ENCODE data around the gene MAD1L1.

The MAD1L1 gene

DNA sequence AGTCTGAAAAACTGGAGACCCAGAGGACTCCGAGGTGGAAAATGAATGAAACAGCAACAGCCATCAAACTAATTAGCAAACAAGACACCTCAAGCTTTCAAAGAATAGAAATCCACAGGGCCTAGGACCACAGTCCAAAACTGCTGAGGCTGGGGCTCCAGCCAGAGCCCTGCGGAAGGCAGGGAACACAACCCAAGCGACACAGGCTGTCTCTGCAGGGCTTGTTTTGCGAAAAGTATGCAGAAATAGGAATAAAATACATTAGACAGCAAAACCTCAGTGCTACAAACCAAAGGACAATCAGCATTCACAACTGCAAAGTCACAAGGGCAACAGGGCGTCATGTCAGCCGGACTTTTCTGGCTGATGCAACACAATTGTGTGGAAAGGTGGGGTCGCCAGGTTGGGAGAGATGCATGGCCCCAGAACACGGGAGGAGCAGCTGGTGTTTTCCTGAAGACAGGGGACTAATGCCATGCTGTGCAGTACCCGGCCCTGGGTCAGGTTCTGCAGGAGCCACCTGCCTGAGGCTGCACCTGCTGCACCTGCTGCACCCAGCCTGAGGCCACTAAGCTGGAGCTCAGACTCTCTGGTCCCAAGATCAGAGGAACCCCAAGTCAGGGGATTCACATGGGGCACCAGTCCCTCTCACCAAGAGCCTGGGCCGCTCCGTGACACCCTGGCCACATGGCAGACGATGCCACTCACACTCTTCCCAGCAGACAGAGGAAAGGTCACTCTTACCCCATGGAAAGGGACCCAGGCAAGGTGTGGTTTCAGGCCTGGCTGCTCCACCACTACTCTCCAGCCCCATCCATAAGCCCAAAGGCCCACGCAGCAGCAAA is 74.2 kb downstream of the MAD1L1 start:
- no peak for DNase-seq (ENCODE audit: low read depth in 3 of 3)

DNA sequence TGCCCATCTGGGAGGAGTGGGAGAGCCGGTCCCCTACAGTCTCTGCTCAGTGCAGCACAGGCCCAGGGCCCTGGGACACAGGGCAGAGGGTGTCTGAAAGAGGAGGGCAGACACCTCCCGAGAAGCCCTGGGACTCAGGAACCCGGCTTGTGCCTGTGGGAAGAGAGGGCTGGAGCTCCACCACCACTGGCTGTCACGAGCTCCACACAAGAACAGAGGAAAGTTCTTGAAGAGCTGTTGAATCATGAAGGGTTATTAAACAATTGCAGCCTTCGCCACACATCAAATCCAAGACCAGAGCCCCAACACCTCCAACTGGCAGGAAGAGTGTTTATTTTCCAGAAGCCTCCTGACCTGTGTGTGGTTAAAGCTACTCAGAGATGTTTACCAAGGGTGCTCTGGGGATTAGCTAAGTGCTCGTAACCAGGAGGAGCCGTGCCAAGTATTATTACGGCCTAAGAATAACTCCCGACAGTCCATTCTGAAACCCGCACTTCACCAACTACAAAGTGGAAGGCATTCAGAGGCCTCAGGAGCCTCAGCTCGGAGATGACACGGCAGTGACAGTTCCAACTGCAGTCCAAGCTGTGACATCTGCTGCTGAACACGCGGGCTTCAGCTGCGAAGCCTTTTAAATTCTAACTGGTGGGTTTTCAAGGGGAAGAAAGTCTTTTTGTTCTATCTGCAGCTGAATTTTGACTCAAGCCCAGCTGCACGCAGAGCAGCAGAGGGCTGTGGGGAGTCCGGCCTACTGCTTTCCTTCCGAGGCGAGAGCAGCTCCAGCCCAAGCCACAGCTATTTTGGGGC is 75.1 kb downstream of the MAD1L1 start:
- DNase-seq (ENCODE audit: low read depth in 3 of 3) = no peak

DNA sequence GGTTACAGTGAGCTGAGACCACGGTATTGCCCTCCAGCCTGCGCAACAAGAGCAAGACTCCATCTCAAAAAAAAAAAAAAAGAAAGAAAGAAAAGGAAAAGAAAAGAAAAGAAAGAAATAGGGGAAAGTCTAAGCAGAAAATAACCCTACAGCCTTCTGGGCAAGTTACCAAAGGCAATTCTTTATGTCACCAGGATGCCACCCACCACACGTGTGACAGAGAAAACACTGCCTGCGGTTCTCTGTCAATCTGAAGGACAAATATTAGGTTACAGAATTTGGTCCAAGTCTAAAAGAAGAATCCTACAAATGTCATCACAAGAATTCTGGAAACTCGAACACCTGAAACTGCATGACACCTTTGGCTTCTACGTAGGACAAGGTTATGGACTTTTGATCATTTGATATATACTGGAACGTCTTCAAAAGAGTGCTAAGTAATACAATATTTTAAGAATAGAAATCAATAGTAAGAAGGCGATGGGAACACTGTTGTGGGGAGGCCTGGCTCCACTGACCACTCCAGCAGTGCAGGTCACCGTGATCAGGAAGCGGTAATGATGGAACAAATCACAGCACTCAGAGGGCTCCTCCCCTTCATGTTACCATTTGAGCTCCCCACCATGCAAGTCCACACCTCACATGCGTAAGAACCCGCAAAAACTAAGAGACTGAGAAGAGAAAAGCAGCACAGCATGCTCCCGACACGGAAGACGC is 75.8 kb downstream of the MAD1L1 start:
- no peak for DNase-seq (ENCODE audit: low read depth in 3 of 3)

DNA sequence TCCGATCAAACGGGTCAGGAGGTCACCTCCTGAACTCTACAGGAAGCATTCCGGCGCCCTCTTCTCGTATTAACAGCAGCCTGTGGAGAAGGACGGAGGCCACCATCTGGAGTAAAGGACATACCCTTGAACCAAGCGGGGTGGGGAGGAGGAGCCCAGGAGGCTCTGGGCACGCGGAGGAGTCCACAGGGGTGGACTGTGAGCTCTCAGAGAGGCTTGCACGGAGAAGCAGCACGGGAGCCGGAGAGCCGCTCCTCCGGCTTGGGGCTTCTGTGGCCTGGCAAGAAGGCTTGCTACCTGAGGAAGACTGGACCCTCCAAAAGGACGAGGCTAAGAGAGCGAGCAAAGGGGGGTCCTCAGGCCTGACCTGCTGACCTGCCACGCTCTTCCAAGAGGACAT is 77.9 kb downstream of the MAD1L1 start:
- DNase-seq (ENCODE audit: low read depth in 3 of 3) = no peak

DNA sequence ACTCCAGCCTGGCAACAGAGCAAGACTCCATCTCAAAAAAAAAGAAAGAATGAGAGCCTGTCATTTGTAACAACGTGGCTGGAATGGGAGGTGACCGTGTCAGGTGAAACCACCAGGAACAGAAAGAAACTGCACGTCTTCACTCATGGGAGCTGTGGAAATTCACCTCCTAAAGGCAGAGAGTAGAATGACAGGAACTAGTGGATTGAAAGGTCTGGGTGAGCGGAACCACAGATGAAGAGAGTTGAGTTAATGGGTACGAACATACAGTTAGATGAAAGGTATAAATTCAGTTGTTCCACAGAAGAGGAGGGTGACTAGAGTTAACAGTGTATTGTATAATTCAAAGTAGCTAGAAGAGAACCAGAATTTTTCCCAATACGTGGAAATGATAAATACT is 78.6 kb downstream of the MAD1L1 start:
- DNase-seq (ENCODE audit: low read depth in 3 of 3) = no peak

DNA sequence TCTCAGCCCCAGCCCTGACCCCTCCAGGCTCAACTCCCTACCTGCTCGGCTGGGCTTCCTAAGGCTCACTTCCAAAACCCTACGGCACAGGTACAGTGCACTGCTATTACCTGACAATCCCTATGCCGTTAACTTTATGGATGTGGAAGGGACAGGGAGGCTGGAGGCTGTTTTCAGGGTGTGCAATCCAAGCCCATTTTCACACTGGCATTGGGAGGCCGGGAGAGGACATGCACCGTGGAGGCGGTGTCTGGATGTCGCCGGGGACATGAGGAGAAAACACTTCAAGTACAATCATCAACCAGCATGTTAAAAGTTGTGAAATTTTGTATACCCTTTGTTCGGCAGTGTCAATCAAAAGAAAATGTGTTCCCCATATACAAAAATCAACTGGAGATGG is 80.1 kb downstream of the MAD1L1 start:
- no peak for DNase-seq (ENCODE audit: low read depth in 3 of 3)

DNA sequence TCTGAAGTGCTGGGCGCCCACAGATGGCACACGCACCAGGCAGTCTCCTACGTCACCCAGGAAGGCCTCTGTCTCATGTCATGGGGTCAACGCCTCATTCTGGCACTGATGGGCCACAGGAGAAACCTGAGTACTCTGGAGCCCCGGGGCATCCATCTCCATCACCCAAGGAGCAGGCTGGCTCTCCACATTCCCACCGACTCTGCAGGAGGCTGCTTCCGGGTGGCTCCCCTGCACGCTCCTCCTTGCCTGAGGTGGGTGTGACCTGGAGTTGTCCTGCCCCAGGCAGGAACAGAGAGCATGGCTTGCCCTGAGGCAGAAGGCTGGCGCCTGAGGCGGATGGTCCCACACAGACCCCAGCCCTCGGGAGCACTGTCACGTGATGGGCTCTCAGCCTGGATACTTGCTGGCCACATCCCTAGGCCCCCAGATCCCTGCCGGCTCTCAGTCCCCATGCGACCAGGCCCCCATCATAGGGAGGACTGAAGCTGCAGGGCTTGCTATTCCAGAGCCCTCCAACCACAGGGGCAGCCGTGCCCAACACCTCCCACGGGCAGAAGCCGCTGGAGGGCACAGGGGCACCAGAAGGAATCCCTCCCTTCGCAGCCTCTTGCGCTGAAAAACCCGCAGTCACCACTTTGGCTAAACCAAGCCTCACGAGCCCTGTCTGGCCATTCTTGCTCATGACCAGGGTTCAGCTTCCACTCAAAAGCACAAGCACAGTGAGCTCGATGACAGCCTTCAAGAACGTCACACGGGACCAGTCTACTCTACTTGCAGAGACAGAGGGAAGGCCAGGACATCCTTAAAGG is 80.7 kb downstream of the MAD1L1 start:
- DNase-seq (ENCODE audit: low read depth in 3 of 3) = no peak

DNA sequence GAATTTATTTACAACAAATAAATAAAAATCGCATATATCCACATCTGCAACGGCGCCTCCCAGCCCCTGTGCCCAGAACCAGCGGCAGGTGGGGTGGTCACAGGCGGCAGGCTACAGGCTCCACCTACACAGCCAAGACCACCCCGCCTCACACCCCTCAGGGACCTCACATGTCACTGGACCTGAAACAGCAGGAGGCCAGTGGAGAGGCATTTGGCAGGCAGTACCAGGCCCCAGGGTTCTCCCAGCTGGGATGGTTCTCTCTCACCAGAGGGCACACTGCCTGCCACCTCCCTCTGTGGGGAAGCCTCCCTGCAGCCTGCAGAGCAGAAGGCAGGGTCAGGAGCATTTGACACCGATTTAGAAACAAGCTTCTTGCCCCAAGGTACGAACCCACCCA is 81.5 kb downstream of the MAD1L1 start:
- no peak for DNase-seq (ENCODE audit: low read depth in 3 of 3)

DNA sequence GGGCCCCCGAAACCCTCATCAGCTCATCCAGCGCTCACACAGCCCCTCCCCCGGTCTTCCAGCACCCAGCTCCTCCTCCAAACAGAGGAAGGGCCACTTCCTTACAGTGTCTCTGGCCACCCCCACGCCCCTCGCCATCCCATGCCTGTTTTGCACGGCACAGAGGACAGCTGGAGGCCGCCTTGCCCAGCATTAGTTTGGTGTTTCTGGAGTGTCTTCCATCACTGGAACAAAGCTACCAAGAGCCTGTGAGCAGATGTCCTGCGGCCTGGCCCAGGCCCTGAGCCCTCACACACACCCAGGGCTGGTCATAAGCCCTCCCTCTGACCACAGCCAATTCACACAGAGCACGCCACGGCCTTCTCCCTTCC is 82.3 kb downstream of the MAD1L1 start:
- no peak for DNase-seq (ENCODE audit: low read depth in 3 of 3)

DNA sequence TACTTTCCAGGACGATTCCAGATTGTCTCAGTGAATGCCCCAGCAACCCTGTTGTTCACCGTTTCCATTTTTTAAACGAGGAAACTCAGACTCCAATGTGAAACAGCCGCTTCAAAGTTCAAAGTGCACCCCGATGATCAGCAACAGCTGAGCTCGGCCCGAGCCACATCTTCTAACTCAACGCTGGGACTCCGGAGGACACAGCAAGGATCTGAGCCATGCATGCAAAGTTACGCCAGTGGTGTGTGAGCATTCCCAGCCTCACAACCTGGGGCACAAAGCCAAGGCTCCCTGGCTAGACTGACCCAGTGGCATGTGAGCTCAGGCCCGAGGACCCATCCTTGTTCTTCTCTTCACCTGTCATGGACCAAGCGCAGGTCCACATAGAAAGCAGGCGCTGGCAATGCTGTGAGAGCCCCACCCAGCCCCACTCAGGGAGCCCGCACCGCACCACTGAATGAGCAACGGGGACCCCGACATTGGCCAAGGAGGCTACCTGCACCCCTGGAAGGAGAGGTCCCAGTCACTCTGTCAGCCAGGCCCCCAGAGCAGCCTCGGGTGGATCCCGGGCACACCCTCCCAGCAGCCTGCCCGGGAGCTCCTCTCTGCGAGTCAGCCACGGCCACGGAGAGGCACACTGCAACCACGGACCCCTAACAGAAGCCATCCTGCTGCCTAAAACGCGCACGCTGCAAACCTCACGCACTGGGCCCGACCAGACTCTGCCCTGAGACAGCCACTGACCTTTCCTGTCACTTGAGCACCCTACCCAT is 82.9 kb downstream of the MAD1L1 start:
- no peak for DNase-seq (ENCODE audit: low read depth in 3 of 3)

DNA sequence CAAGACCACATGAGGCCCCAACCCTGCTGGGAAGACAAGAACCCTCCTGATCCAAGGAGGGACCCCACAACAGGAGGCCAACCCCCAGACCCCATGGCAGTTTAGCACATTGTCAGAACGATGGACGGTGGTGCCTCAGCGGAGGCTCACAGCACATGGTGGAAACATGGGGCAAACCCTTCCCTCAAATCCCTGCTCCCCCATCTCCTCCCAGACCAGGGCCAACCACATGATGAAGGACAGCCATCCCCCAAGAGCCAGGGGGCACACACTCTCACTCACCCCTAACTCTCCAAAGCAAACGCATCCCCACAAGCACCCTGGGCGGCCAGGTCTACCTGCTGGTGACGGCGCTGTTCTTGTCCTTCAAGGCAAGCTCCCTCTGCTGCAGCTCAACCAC is 83.9 kb downstream of the MAD1L1 start:
- DNase-seq (ENCODE audit: low read depth in 3 of 3) = no peak

DNA sequence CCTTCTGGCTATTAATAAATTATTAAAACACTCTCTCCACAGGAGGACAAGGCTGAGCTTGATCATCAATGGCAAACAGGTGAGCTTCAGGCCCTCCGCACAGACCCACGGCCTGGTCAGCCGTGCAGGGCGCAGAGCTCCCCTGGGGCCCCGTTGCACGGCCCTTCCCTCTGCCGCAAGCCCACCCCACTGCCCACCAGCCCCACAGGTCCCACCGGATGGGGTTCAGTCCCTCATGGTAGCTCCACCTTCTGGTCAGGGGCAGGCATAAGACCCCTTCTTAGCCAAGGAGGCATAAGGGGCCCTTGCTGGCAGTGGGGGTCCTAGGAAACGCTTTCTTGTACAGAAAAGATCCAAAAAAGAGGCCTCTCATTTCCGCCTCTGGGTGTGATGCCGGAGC is 84.6 kb downstream of the MAD1L1 start:
- DNase-seq (ENCODE audit: low read depth in 3 of 3) = no peak

DNA sequence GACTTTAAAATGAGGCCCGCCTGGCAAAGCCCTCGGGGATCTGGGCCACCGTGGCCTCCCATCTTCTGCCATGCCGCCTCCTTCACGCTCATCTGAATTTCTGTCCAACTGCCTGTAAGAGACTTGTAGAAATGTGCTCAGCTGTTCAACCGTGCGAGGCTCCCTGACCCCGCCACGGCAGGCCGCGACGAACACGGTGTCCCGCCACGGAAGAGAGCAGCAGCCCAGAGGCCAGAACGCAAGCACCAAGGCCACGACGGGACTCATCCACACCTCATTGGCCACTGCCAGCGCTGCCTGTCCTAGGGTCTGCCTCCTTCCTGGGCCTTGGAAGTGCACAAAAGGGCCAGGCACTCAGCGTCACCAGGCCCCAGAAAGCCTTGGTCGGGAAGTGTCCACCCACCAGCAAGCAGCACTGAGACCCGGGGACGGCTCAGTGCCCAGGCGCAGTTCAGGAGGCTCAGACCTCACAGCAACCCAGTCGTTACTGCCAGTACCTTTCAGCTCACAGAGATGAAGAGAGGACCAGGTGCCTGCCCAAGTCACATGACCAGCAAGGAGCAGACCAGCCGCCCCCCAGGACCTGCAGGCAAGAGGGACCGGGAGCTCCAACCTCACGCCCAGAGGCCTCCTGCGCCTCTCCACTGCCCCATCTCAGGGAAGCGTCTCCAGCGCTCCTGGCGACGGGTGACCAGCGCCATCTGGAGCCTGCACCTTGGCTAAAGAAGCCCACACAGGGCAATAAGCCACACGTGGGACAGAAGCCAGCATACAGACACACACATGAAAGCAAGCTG is 85.9 kb downstream of the MAD1L1 start:
- DNase-seq (ENCODE audit: low read depth in 3 of 3) = no peak

DNA sequence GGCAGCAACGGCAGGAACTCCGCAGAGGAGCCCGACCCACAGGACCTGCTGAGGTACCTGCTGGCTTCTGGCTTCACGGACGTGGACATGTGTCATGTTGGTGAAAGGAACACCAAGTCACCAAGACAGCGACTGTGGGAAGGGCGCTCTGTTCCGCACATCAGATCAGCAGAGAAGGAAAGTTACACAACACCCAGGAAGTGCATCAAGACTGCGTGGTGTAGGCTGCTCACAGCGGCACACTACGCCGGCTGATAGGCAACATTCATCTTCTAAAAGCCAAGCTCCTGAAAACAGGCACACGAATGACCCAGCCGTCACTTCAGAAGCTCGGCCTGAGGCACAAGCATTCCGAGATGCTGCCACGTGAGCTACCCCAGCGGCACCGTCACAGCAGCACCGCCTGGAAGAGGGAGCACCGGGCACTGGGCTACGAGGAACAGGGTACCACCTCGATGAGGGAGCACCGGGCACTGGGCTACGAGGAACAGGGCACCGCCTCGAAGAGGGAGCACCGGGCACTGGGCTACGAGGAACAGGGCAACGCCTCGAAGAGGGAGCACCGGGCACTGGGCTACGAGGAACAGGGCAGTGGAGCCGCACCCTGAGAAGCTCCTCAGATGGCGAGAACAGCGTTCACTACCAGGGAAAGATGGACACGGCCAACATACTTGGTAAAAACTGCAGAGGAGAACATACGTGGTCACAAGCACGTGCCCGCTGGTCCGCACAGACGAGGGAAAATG is 86.7 kb downstream of the MAD1L1 start:
- no peak for DNase-seq (ENCODE audit: low read depth in 3 of 3)

DNA sequence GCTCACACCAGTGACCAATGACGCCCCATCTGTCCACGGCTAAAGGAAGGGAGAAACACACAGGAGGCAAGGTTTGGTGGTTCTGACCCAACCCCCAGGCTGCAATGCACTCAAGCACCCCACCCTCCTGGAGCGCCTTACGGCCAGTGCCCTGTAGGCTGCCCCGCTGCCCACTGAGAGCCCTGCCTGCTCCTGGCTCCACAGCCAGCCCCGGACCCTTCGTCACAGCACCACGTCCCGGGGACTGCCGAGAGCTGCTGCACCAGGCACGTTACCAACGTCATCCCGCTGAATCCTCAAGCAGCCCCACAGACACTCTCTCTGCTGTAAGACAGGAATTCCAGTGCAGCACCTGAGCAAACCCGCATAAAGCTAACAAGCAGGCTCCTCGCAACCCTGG is 87.8 kb downstream of the MAD1L1 start:
- DNase-seq (ENCODE audit: low read depth in 3 of 3) = no peak

DNA sequence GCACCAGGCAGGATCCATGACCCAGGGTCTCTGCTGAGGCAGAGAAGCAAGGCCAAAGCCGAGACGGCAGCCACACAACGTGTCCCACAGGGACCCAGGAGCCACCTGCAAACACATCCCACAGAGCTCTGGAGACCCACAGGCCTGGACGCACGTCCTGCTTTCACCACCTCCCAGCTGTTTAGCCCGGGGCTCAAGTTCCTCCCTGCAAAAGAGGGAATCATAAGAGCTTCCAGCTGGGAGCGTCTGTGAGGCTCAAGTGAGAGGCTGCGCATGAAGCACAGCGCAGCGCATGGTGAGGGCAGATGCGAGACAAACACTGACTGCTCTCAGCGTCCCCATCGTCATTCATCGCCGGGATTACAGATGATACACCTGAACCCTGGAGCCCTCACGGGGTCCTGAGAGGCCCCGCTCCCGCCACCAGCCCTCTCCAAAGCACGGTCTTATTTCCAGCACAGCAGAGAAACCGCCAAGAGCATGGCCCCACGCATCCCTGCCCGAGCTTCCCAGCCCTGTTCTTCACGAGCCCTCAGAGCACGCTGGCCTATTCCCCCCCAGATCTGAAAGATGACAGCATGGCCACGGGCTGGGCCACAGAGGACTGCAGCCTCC is 88.7 kb downstream of the MAD1L1 start:
- DNase-seq (ENCODE audit: low read depth in 3 of 3) = no peak

DNA sequence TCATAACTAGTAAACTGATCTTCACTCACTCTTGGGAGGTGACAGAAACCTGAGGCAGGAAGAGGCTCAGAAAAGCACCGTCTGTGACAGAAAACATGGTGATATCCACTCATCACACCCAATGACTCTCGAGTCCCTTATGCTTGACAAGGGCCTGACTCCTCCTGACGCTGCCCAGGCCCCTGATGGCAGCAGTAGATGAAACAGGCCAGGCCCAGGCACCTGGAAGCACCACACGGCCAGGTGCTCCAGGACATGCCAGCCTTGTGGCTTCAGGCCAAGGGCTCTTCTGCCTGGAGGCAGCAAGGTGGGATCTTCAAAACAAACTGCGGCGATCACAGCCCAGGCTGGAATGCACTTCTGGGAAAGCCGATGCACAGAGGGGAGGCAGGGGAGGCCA is 89.3 kb downstream of the MAD1L1 start:
- DNase-seq (ENCODE audit: low read depth in 3 of 3) = no peak

DNA sequence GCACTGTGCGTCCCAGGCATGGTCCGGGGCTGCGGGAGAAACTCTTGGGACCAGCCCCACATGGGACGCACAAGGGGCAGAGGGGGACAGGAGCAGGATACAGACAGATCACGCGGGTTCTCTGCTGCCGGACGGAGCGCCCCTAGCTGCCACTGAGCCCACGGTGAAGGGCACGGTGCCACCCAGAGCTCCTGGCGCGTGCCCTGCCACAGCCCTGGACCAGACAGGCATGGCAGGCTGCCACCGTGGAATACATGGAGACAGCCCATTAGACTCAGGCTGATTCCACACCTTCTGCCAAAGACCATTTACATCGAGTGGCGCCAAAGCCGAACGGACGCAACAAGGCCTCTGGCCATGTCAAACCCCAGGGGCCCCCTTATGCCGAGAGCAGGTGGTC is 90.4 kb downstream of the MAD1L1 start:
- no peak for DNase-seq (ENCODE audit: low read depth in 3 of 3)

DNA sequence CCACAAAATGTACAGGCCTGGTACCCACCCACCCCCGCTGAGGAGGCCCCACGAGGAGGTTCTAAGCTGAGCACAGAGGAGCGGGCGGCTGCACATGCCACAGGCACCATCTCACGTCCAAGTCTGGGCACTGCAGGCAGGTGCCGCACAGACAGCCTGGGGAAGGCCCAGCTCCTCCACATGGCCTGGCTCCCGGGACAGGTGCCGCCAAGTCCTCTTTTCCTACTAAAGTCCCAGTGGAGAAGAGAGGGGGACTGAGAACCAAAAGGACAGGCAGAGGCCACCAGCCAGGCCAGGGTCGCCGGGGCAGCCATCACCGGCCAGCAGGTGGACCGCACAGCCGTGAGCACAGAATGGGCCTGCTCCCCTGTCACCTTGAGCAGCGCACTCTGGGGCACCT is 91.1 kb downstream of the MAD1L1 start:
- DNase-seq (ENCODE audit: low read depth in 3 of 3) = no peak

All from stimulated activated CD4-positive, alpha-beta T cell treated with anti-CD3 and anti-CD28 coated beads, TNF-alpha, amount 100 ng/mL, for 48 hours (primary cell).